ENCODE measurements around the gene HNRNPUL2. TPM values are rescaled to one million over a fixed set of nuclear protein-coding genes. Genes with fewer than 3 reads are reported as not detected.
"Not testable (repeated sequence)": the region's sequence is repeated elsewhere in the genome, so short reads cannot be mapped to it uniquely, and the experiment has no call there.

Gene HNRNPUL2
- total RNA-seq, 1 donor from 2014 or later: 23.6 TPM

GRCh38 chr11:62705880-62706849 lies 21.1 kb downstream of the HNRNPUL2 start:
- DNase-seq (ENCODE audit: extremely low read depth, low read depth, low spot score): no peak

GRCh38 chr11:62705413-62705812 lies 21.8 kb downstream of the HNRNPUL2 start:
- DNase-seq (ENCODE audit: extremely low read depth, low read depth, low spot score): no peak

GRCh38 chr11:62703921-62704320 lies 23.3 kb downstream of the HNRNPUL2 start:
- DNase-seq (ENCODE audit: extremely low read depth, low read depth, low spot score): not testable (repeated sequence)

- no peak for DNase-seq (ENCODE audit: extremely low read depth, low read depth, low spot score)
Observed at GRCh38 chr11:62702246-62702645, 25.0 kb downstream of the HNRNPUL2 start.

- DNase-seq (ENCODE audit: extremely low read depth, low read depth, low spot score): no peak
Observed at GRCh38 chr11:62694455-62695167, 32.6 kb downstream of the HNRNPUL2 start.

- not testable (repeated sequence) for DNase-seq (ENCODE audit: extremely low read depth, low read depth, low spot score)
Observed at GRCh38 chr11:62693624-62694023, 33.6 kb downstream of the HNRNPUL2 start.

- no peak for DNase-seq (ENCODE audit: extremely low read depth, low read depth, low spot score)
Observed at GRCh38 chr11:62689421-62690183, 37.7 kb downstream of the HNRNPUL2 start, which contains the start of gene LRRN4CL. TSS of gene LRRN4CL (minus strand) at chr11:62689530. CDS start at chr11:62688508, 1,022 bp downstream.

- DNase-seq (ENCODE audit: extremely low read depth, low read depth, low spot score): no peak
Observed at GRCh38 chr11:62688491-62688890, 38.8 kb downstream of the HNRNPUL2 start.

GRCh38 chr11:62687508-62688396 lies 39.5 kb downstream of the HNRNPUL2 start:
- DNase-seq (ENCODE audit: extremely low read depth, low read depth, low spot score): no peak

- DNase-seq (ENCODE audit: extremely low read depth, low read depth, low spot score): no peak
Observed at GRCh38 chr11:62682518-62682917, 44.7 kb downstream of the HNRNPUL2 start.

GRCh38 chr11:62680825-62681240 lies 46.4 kb downstream of the HNRNPUL2 start:
- no peak for DNase-seq (ENCODE audit: extremely low read depth, low read depth, low spot score)

GRCh38 chr11:62678770-62679696 lies 48.2 kb downstream of the HNRNPUL2 start, which contains the start of gene UBXN1:
TSS of gene UBXN1 (minus strand) at chr11:62679073. CDS start at chr11:62678923, 150 bp downstream.
- DNase-seq (ENCODE audit: extremely low read depth, low read depth, low spot score): no peak

- DNase-seq (ENCODE audit: extremely low read depth, low read depth, low spot score): no peak
Observed at GRCh38 chr11:62678433-62678769, 48.9 kb downstream of the HNRNPUL2 start.

- DNase-seq (ENCODE audit: extremely low read depth, low read depth, low spot score): no peak
Observed at GRCh38 chr11:62677714-62678113, 49.5 kb downstream of the HNRNPUL2 start.

GRCh38 chr11:62677156-62677555 lies 50.1 kb downstream of the HNRNPUL2 start:
- no peak for DNase-seq (ENCODE audit: extremely low read depth, low read depth, low spot score)

GRCh38 chr11:62676698-62677097 lies 50.6 kb downstream of the HNRNPUL2 start:
- no peak for DNase-seq (ENCODE audit: extremely low read depth, low read depth, low spot score)

- DNase-seq (ENCODE audit: extremely low read depth, low read depth, low spot score): not testable (repeated sequence)
Observed at GRCh38 chr11:62675415-62675814, 51.8 kb downstream of the HNRNPUL2 start.

GRCh38 chr11:62673196-62673525 lies 54.1 kb downstream of the HNRNPUL2 start:
- no peak for DNase-seq (ENCODE audit: extremely low read depth, low read depth, low spot score)
